AG20443 (cell line): ENCODE results near the gene DUOX1.

Experiments used
- DNase-seq: peaks from one replicate; pipeline ENCODE4 v3.0.0; 2012; ENCODE audit warnings: low spot score, mixed read lengths

Gene DUOX1

GRCh38 chr15:45168751-45169551, 39.2 kb downstream of the DUOX1 start:
- DNase-seq, result no peak

GRCh38 chr15:45169608-45170480, 40.0 kb downstream of the DUOX1 start:
- no peak for DNase-seq

GRCh38 chr15:45171912-45172311, 42.1 kb downstream of the DUOX1 start:
- no peak for DNase-seq

GRCh38 chr15:45174069-45174468, 44.3 kb downstream of the DUOX1 start:
- DNase-seq, result no peak

GRCh38 chr15:45174577-45174976, 44.8 kb downstream of the DUOX1 start:
- no peak for DNase-seq

GRCh38 chr15:45177285-45177684, 47.5 kb downstream of the DUOX1 start:
- DNase-seq, result no peak

GRCh38 chr15:45179221-45179985, 49.6 kb downstream of the DUOX1 start:
- peak; percentile 55 for DNase-seq

- DNase-seq, result no peak
These were observed 50.4 kb downstream of the DUOX1 start for GRCh38 chr15:45180201-45180600.

- DNase-seq, result no peak
These were observed 51.0 kb downstream of the DUOX1 start for GRCh38 chr15:45180648-45181436.

GRCh38 chr15:45181491-45182285, 51.9 kb downstream of the DUOX1 start:
- DNase-seq, result no peak

- DNase-seq, result no peak
These were observed 53.2 kb downstream of the DUOX1 start for GRCh38 chr15:45182996-45183395.

GRCh38 chr15:45183511-45183910, 53.7 kb downstream of the DUOX1 start:
- DNase-seq, result no peak

GRCh38 chr15:45184562-45185041, 54.8 kb downstream of the DUOX1 start:
- no peak for DNase-seq

GRCh38 chr15:45185069-45185779, 55.4 kb downstream of the DUOX1 start:
- no peak for DNase-seq

GRCh38 chr15:45185903-45186770, 56.3 kb downstream of the DUOX1 start:
- DNase-seq, result peak; percentile 48

GRCh38 chr15:45186771-45187577, 57.2 kb downstream of the DUOX1 start:
- DNase-seq, result no peak

GRCh38 chr15:45187578-45187893, 57.7 kb downstream of the DUOX1 start:
- no peak for DNase-seq
